ENCODE results near the gene EEF1AKMT3. TPM values are rescaled to one million over a fixed set of nuclear protein-coding genes. Genes with fewer than 3 reads are reported as not detected.
A peak's percentile ranks its signal among the peaks of the same experiment; 100 is the strongest.

The EEF1AKMT3 gene
- total RNA-seq, 4 donors from 2014 or later: 1.9 to 6.7 (median 4.3) TPM

- Histone ChIP-seq H3K4me1 (peaks cover 0 to 9% (median 0%) of the 10 kb centered on the region in 4 donors), H3K9me3 (no peaks in the 10 kb centered on the region), H3K27me3 (no peaks in the 10 kb centered on the region), H3K36me3 (peaks cover 0 to 39% (median 16%) of the 10 kb centered on the region in 4 donors), H3K27ac (no peak overlapping the region), H3K4me3 (no peak overlapping the region)
- intact Hi-C loops (cut with DNase I; ENCODE audit: low total_unique reads): no loop called here
- DNase-seq: no peak
- WGBS, 2 donors (ENCODE audit: low coverage in 1 of 2): 90 to 100% methylated on average over 2 to 3 of the region's 3 CpGs
- TF ChIP-seq POLR2AphosphoS5 (IDR thresholded peaks at IDR 0.05) (no peak), POLR2A (IDR thresholded peaks at IDR 0.05) (no peak), EP300 (IDR thresholded peaks at IDR 0.05; ENCODE audit: low read depth) (no peak)
- TF ChIP-seq, protein P1, sequence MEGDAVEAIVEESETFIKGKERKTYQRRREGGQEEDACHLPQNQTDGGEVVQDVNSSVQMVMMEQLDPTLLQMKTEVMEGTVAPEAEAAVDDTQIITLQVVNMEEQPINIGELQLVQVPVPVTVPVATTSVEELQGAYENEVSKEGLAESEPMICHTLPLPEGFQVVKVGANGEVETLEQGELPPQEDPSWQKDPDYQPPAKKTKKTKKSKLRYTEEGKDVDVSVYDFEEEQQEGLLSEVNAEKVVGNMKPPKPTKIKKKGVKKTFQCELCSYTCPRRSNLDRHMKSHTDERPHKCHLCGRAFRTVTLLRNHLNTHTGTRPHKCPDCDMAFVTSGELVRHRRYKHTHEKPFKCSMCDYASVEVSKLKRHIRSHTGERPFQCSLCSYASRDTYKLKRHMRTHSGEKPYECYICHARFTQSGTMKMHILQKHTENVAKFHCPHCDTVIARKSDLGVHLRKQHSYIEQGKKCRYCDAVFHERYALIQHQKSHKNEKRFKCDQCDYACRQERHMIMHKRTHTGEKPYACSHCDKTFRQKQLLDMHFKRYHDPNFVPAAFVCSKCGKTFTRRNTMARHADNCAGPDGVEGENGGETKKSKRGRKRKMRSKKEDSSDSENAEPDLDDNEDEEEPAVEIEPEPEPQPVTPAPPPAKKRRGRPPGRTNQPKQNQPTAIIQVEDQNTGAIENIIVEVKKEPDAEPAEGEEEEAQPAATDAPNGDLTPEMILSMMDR (IDR thresholded peaks at IDR 0.05): no peak
- in situ Hi-C loops (cut with MboI; ENCODE audit: low pct_ligation_motif_present in 1 of 4, low pct_unique_long_range_greater_than_20kb in 1 of 4, low sequenced_read_pairs in 3 of 4): no loop called here
Measured at GRCh38 chr12:57800965-57801364, 28.6 kb downstream of the EEF1AKMT3 start.

DNA sequence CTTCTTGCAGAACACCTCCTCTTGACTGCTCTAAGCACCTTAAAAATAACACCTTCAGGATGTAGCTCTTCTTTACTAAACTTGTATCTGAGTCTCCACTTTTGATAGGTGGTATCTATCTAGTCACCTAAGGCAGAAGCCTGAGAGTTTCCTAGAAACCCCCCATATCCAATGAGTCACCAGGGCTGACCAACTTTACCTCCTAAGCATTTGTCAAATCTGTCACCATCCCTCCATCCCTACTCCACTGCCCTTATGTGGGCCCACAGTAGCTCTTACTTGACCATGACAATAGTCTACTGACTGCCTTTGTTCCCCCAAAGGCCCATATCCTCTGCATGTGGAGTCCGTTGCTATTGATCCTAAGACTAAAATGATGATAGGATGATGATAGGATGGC is 30.2 kb downstream of the EEF1AKMT3 start:
- Histone ChIP-seq H3K36me3 (peaks cover 0 to 32% (median 8%) of the 10 kb centered on the region in 4 donors), H3K4me1 (peaks cover 0 to 9% (median 0%) of the 10 kb centered on the region in 4 donors), H3K27ac (no peak overlapping the region), H3K4me3 (no peak overlapping the region), H3K9me3 (no peaks in the 10 kb centered on the region), H3K27me3 (no peaks in the 10 kb centered on the region)
- no peak for DNase-seq
- in situ Hi-C loops (cut with MboI; ENCODE audit: low pct_ligation_motif_present in 1 of 4, low pct_unique_long_range_greater_than_20kb in 1 of 4, low sequenced_read_pairs in 3 of 4): no loop called here
- TF ChIP-seq, protein P1 (IDR thresholded peaks at IDR 0.05): no peak
- TF ChIP-seq EP300 (IDR thresholded peaks at IDR 0.05; ENCODE audit: low read depth) (no peak), POLR2A (IDR thresholded peaks at IDR 0.05) (no peak), POLR2AphosphoS5 (IDR thresholded peaks at IDR 0.05) (no peak)
- intact Hi-C loops (cut with DNase I; ENCODE audit: low total_unique reads): no loop called here
- WGBS, 2 donors (ENCODE audit: low coverage in 1 of 2): 97% methylated on average over 1 of the region's 1 CpG; no CpG with 5 or more reads in 1 of the 2 donors

DNA sequence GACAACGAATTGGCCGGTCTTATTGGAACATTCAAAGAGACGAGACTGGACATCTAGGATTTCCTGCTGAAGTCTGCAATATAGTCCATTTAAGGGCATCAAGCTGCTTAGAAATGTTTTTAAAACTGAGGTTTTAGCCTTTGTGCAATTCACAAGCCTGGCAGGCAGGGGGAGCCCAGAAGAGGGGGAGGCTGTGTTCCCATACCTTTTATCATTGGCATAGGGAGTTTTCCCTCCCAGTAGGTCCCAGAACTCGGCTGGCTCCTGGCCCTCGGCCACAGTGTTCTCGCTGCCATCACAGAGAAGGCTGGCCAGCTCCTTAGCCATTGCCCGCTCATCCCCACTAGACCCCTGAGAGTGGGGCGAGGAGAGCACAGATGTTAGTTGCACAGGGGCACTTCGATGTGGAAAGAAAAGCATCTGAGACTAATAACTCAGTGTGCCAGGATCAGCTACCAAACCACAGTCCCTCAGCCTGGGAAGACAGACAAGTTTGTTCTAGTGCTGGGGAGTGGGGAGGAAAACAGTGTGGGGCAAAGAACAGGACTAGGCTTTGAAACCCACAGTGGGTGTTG is 31.0 kb downstream of the EEF1AKMT3 start:
- H3K36me3 ChIP-seq: peaks cover 0 to 32% (median 8%) of the 10 kb centered on the region in 4 donors
- DNase-seq: peak; percentile 32
- peaks cover 0 to 3% (median 0%) of the 10 kb centered on the region in 4 donors for H3K4me1 ChIP-seq
- no peaks in the 10 kb centered on the region for H3K9me3 ChIP-seq
- 60% methylated on average over 9 of the region's 9 CpGs; no CpG with 5 or more reads in 1 of the 2 donors for WGBS, 2 donors (ENCODE audit: low coverage in 1 of 2)
- intact Hi-C loops (cut with DNase I; ENCODE audit: low total_unique reads) (no loop called here), in situ Hi-C loops (cut with MboI; ENCODE audit: low pct_ligation_motif_present in 1 of 4, low pct_unique_long_range_greater_than_20kb in 1 of 4, low sequenced_read_pairs in 3 of 4) (no loop called here)
- no peak overlapping the region for H3K27ac ChIP-seq
- TF ChIP-seq, protein P1 (IDR thresholded peaks at IDR 0.05): peak; percentile 69 to 76 (median 74)
- TF ChIP-seq POLR2A (IDR thresholded peaks at IDR 0.05) (no peak), POLR2AphosphoS5 (IDR thresholded peaks at IDR 0.05) (no peak)
- H3K4me3 ChIP-seq: no peak overlapping the region
- no peaks in the 10 kb centered on the region for H3K27me3 ChIP-seq

DNA sequence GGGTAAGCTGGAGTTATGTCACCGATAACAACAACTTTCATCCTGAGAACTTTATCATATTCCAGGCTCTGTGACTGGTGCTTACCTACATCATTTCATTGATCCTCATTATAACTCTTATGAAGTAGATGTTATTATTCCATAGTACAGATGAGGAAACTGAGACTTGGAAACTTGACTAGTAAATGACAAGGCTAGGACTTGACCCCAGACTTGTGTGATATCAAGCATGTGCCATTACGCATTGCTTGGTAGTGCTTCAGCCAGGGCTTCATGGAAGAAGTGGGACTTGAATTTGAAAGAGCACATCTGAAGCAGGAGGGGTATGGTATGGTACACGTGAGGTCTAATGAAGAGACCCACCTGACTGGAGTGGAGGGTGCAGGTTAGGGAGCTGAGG is 34.3 kb downstream of the EEF1AKMT3 start:
- H3K4me1 ChIP-seq: peaks cover 0 to 3% (median 0%) of the 10 kb centered on the region in 4 donors
- no peak for DNase-seq
- 95% methylated on average over 3 of the region's 3 CpGs; no CpG with 5 or more reads in 1 of the 2 donors for WGBS, 2 donors (ENCODE audit: low coverage in 1 of 2)
- no peak overlapping the region for H3K27ac ChIP-seq
- no peak overlapping the region for H3K4me3 ChIP-seq
- in situ Hi-C loops (cut with MboI; ENCODE audit: low pct_ligation_motif_present in 1 of 4, low pct_unique_long_range_greater_than_20kb in 1 of 4, low sequenced_read_pairs in 3 of 4): no loop called here
- TF ChIP-seq, protein P1 (IDR thresholded peaks at IDR 0.05): no peak
- no peak for TF ChIP-seq POLR2AphosphoS5 (IDR thresholded peaks at IDR 0.05)
- no peak for TF ChIP-seq POLR2A (IDR thresholded peaks at IDR 0.05)
- no peak for TF ChIP-seq EP300 (IDR thresholded peaks at IDR 0.05; ENCODE audit: low read depth)
- H3K9me3 ChIP-seq: no peaks in the 10 kb centered on the region
- peaks cover 0 to 14% (median 4%) of the 10 kb centered on the region in 4 donors for H3K36me3 ChIP-seq
- H3K27me3 ChIP-seq: no peaks in the 10 kb centered on the region
- intact Hi-C loops (cut with DNase I; ENCODE audit: low total_unique reads): no loop called here
